HK-2 (cell line): ENCODE measurements around the gene CHRNB4.

Experiments
- DNase-seq: peaks from one replicate; pipeline ENCODE4 v3.0.0-alpha.2; 2018; ENCODE audit not compliant: unreplicated experiment

Gene CHRNB4

GRCh38 chr15:78634210-78635145 is 6.5 kb downstream of the CHRNB4 start:
- no peak for DNase-seq

DNA sequence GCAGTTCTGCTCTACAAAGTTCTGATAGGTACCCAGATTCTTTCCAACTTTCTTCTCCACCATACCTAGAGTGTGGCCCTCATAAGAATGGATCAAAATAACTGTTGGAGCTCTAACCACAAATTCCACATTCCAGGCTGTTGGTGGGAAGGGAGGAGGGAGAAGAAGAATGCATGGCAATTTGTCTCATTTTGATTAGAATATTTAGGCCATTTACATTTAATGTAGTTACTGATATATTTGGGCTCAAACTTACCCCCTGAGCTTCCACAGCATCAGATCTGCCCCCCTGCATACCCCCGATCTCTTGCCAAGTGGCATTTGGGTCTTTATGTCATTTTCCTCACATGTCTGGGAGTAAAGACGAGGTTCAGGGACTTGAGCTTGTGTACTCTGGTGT is 7.7 kb downstream of the CHRNB4 start:
- DNase-seq = no peak

GRCh38 chr15:78630886-78631633 is 9.9 kb downstream of the CHRNB4 start:
- DNase-seq = no peak

GRCh38 chr15:78629716-78630065 is 11.3 kb downstream of the CHRNB4 start:
- DNase-seq = no peak

- DNase-seq = no peak
These were observed 11.8 kb downstream of the CHRNB4 start for GRCh38 chr15:78629031-78629715.

DNA sequence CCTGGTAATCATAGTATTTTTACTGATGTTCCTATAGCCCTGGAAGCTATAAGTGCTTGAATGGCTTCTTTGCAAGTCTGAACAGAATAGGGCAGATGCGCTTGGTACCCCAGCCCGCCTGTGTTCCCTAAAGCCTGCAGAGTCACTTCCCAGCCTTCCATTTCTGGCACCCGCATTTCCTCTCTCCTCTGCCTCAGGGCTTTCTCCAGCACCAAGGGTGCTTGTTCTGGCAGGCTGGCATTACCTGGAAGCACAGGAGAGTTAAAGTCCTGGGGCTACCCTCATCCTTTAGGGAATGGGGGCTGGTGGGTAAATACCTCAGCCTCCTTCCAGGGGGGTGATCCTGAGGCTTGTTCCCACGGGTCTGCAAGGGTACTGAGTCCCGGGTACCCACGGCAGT is 12.8 kb downstream of the CHRNB4 start:
- no peak for DNase-seq

DNA sequence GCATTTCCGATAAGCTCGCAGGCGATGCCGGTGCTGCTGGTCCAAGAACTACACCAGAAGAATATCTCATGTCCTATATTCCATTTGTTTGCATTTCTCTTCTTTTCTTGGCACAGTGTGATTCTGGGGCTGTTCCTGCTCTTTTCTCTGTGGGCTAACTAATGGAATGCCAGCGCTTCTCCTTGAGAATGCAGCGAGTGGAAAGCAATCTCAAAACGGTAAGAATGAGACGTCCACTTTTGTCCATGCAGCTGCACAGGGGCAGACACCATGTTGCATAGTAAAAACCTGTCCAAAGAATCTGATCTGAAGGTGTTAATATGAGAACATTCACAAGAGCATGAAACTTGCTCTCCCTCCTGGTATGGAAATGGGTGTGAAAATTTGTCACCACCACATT is 13.7 kb downstream of the CHRNB4 start:
- DNase-seq = no peak

DNA sequence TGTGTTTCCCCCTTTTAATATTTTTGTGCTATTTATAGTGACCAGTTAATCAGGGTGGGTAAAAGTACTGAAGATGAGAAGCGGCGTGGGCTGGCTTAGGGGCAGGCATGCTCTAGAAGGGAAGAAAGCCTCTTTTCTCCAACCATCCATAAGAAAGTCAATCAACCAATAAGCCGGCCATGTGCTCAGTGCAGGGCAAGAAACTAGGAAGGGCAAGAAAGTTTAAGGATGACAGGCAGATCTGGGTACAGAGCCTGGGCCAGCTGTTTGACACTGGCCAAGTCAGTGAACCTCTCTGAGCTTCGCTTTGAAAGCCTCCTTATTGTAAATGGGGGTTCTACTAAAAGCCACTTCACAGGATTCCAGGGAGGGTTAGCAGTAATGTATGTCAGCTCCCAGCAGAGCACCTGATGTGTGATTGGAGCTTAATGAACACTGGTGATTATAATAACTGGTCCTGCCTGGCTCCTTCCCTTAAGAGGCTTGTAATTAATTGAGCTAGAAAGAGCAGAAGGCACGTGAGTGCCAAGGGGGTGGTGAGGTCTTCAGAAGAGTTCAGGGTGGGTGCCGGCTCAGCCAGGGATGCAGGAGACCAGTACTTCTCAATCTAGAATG is 14.5 kb downstream of the CHRNB4 start:
- no peak for DNase-seq

DNA sequence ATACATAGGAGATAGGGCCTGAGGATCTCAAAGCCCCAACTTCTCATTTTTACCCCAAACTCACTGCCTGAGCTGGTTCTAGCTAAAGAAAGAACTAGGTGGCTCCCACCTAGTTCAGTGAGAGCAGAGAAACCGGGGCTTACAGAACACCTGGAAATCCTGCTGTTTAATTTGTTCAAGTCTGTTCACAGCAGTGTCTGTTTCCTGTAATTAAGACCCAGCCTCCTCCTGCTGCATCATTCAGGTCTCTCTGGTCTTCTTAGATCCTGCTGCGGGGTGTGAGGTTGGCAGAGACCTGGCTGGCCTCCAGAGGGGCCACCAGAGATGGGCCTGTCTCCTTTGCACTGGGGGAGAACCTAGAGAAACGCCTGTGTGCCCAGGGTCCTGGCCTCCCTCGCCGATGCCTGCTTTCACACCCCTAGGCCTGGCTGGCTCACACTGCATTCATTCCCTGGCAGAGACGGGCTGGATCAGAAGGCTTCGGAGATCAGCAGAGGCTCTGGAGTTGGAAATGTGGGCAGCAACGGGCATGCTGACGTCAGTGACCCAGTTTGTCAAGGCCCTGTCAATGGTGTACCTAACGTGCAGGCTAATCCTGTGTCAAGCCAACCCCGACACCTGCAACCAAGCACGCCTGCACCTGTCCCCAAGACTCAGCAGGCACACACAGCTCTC is 15.3 kb downstream of the CHRNB4 start:
- DNase-seq = no peak

DNA sequence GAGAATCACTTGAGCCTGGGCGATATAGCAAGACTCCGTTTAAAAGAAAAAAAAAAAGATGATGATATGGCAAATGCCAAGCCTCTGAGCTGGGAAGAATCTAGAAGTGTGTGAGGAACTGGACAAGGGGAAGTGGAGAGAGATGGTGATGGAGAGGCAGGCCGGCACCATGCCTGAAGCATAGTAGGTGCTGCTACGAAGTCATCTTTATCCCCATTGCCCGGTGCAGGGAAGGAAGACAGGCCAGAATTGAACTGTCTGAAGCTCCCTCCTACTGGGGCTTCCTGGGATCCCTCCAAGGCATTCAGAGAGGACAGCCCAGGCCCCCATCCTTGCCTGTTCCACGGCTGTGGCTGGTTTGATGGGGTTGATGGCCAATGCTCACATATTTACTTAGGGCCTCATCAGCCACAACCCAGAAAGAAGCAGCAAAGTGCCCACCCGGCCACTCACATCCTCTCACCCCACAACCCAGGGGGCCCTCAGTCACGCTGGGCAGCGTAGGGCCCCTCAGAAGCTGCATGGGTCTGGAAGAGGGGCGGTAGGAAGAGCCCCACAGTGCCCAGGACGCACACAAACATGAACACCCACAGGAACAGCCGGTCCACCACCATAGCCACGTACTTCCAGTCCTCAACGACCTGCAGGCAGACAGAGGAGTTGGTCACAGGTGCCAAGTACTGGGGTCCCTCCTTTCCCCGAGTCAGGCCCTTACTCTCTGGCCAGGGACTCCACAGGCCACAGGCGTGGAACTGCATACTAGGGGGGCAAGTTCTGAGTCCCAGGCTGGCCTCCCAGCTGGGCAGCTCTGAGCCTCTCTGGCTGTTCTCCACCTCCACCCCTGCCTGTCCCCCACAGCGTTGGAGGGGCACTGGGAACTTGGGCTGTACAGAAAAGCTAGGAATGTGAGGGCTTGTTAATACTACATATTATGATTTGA is 16.1 kb downstream of the CHRNB4 start:
- no peak for DNase-seq

DNA sequence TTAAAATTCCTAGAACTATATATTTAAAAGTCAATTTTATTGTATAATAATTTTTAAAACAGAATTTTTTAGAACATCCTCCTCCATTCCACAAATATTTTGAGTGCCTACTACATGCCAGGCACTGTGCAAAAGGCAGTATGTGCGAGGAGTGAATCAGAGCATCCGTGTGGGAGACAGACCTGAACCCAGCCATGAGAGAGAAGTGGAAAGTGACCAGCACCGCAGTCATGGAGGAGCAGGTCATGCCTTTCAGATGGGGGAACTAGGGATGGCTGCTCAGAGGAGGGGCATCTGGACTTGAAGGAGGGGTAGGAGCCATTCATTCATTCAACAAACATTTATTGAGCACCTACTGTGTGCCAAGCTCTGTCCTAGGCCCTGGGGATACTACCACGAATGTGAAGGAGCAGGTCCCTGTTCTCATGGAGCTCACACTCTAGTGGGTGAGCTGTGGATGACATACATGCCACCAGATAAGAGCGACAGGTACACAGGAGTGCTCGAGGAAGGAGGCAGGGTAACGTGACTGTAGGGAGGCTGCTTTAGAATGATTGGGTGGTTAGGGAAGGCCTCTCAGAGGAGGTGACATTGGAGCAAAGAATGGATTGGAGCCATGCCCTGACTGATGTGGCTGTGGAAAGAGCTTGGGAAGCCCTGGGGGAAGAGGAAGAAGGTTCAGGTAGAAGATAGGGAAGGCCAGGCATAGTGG is 17.1 kb downstream of the CHRNB4 start:
- DNase-seq = no peak

DNA sequence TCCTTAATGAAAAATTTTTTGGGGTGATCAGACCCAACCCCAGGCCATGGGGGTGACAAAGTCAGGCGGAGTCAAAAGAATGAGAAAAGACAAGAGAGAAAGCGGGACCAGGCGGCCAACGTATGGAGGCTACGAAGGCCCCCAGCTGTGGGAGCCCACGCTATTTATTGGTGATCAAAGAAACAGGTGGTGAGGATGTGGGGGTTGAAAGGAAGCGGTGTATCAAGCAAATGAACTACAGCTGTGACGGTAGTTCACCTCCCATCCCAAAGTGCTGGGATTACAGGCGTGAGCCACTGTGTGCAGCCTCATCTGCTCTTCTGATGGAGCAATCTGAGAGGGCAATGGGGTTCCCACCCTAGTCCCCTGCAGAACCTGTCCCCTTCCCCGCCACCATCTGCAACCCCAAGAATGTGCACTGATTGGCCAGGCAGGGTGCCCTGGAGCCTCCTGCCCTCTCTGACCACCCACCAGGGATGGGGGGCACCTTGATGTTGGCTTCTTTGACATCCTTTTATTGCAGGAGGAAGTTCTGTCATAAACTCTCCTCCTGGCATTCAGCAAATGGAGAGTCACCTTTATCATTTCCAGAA is 19.1 kb downstream of the CHRNB4 start:
- DNase-seq = no peak

DNA sequence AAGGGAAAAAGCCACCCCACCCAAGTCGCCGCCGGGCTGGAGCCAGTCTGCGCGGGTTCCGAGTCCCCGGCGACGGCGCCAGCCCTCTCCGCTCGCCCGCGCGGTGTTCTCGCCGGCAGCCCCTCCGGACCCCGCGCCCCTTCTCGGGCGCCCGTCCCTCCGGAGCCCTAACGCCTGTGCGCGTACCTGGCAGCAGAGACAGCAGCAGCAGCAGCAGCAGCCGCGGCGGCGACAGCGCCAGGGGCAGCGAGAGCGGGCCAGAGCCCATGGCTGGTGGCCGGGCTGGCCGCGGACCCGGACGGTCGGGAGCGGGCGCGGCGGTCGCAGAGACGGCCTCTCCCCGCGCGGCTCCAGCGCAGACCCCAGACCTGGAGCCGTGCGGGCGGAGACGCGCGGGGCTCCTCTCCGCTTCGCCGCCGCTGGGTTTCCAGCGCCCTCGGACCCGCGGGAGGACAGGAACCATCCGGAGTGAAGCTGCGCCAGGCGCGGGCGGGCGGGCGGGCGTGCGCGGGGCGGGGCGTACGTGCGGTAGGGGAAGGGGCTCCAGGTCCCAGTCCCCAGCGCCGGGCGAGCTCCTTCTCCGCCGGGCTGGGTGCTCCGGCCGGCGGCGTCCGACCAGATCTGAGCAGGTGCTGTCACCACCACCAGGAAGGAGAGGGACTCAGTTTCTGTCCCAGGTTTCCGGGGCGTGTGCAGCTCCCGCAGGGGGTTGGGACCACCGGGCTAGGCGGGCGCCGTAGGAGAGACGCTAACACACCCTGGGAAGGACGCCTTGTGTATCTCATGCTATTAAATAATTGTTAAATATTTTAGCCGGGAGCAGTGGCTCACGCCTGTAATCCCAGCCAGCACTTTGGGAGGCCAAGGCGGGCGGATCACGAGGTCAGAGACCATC is 20.2 kb downstream of the CHRNB4 start, which contains the start of gene CHRNA3:
Gene CHRNA3, minus strand, starts transcription at position 470 of the 895 bp plus-strand sequence. Its CDS starts 202 bp downstream, at position 268.
- no peak for DNase-seq

DNA sequence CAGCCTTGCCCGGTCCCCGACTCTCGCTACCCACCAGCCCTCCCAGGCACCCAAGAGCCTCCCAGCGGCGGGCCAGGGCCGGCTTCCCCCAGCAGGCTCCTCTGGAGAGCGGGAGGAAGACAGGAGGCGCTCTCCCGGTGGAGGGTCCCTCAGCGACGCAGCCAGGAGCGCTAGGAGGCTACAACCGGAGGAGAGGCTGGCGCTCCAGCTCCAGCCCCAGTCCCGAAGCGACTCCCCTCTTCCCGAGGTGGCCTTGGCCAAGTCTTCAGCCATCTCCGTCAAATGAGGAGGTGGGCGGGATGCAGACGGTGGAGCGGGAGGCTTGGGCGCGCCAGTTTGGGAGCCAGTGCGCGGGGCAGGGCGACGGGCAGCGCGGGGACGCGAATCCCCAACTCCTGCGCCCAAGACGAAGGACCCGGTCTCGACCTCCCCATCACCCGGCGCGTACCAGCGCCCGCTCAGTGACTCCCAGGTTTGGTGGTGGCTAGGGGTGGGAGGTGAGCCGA is 20.9 kb downstream of the CHRNB4 start:
- DNase-seq = no peak

DNA sequence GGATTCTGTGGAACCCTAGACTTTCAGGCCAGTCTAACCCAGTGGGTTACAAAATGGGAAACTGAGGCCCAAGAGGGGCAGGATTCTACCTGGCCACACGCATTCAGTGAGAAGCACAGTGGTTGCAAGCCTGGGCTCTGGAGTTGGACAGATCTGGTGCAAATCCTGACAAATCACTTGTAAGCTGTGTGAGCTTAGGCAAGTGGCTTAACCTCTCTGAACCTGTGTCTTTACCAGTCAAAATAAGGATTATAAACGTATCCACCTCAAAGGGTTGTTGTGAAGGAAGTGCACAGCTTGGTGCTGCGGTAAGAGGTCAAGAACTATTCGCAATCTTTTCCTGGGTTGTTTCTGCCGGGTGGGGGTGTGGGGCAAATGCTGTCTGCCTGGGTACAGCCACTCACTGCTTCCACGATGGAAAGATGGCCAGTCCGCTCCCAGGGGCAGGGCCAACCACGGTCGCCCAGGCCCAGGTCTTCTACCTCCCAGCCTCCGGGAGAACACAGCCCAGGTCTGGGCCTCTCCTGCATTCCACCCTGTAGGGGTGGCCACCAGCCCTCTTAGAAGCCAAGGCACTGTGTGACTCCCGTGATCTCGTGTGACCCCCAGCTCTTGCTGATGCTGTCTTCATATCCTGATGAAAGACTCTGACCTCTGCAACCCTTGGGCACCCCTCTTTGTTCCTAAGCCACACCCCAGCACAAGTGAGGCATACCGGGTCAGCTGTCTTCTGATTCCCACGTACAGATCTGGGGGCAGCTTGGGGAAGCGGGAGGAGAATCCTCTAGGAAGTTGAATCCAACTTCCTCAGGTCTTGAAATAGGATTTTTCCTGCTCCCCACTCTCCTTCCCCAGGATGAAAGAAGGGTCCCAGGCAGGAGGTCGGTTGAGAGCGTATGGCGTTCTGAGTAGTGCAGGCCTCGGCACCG is 21.7 kb downstream of the CHRNB4 start:
- DNase-seq = no peak

GRCh38 chr15:78618490-78618934 is 22.5 kb downstream of the CHRNB4 start:
- DNase-seq = peak; percentile 68

DNA sequence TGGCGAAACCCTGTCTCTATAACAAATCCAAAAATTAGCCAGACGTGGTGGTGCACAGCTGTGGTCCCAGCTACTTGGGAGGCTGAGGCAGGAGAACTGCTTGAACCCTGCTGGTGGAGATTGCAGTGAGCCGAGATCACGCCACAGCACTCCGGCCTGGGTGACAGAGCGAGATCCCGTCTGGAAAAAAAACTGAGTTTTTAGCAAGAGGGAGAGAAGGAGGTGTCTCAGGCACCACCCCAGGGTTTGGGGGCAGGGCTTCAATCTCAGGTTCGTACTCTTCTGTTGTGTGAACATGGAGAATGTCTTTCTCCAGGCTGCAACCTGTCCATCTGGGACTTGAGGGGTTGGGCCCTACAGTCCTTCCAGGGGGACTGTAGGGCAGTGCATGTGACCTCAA is 22.9 kb downstream of the CHRNB4 start:
- DNase-seq = no peak
